ENCODE measurements around the gene ARID5B. TPM values are rescaled to one million over a fixed set of nuclear protein-coding genes. Genes with fewer than 3 reads are reported as not detected.

The ARID5B gene
- total and polyA plus RNA-seq, 2 donors (not counting 3 experiments of a cell fraction or from before 2014, with no cell fraction given), result 5.6 to 8.9 TPM

GRCh38 chr10:61965703-61966395 is 64.3 kb downstream of the ARID5B start:
- Histone ChIP-seq H3K4me3 (replicated peaks in 1 of 3; ENCODE audit: insufficient read depth in 1 of 3, low read depth in 1 of 3, low read length in 3 of 3) (no peak overlapping the region), H2AFZ (ENCODE audit: low read depth, low read length) (no peak overlapping the region), H4K20me1 (replicated peaks; ENCODE audit: control insufficient read depth, extremely low read depth, insufficient read depth, low read length) (no peaks in the 10 kb centered on the region), H3K4me1 (ENCODE audit: control insufficient read depth, extremely low read depth, insufficient read depth, low read length) (peaks cover 7% of the 10 kb centered on the region), H3K27me3 (ENCODE audit: control insufficient read depth in 2 of 2, insufficient read depth in 2 of 2, low read length in 2 of 2) (no peaks in the 10 kb centered on the region), H3K9ac (replicated peaks; ENCODE audit: extremely low read depth, insufficient read depth, low read length) (no peak overlapping the region), H3K79me2 (ENCODE audit: control insufficient read depth, insufficient read depth, low read length) (no peaks in the 10 kb centered on the region), H3K27ac (ENCODE audit: insufficient read depth, low read depth, low read length) (no peak overlapping the region), H3K9me1 (replicated peaks; ENCODE audit: control insufficient read depth, extremely low read depth, insufficient read depth, low read length) (no peaks in the 10 kb centered on the region), H3K9me3 (replicated peaks; ENCODE audit: control insufficient read depth, insufficient read depth, low read length) (no peaks in the 10 kb centered on the region), H3K4me2 (ENCODE audit: insufficient read depth, low read length) (no peak overlapping the region), H3K36me3 (ENCODE audit: control insufficient read depth in 2 of 2, extremely low read depth in 1 of 2, insufficient read depth in 2 of 2, low read length in 2 of 2) (no peaks in the 10 kb centered on the region)
- no TSS peak for BruUV-seq (replicated peaks)
- FAIRE-seq (no peak), DNase-seq (ENCODE audit: low read depth, low spot score) (no peak)
- TF ChIP-seq POLR2AphosphoS5 (IDR thresholded peaks at IDR 0.05; ENCODE audit: insufficient read depth, low read depth, low read length), result no peak
- TF ChIP-seq FOS (IDR thresholded peaks at IDR 0.05; ENCODE audit: borderline replicate concordance, insufficient read depth, low read length), result no peak
- no peak for TF ChIP-seq POLR2A (IDR thresholded peaks at IDR 0.05; ENCODE audit: low read depth, low read length)
- CTCF ChIA-PET, result interaction anchor here (1.0 to 1.4 kb wide), 2 partner anchors 9 to 69 kb away, joined by 3 read pairs; no protein-coding TSS in a partner anchor
- dilution Hi-C loops (cut with MboI; ENCODE audit: extremely low pct_ligation_motif_present, low sequenced_read_pairs), result no loop called here
- POLR2A ChIA-PET, result no interaction called here
- intact Hi-C loops (cut with micrococcal nuclease), result no loop called here

GRCh38 chr10:61967298-61967697 is 65.8 kb downstream of the ARID5B start:
- no peak overlapping the region for H3K4me3 ChIP-seq (replicated peaks in 1 of 3; ENCODE audit: insufficient read depth in 1 of 3, low read depth in 1 of 3, low read length in 3 of 3)
- H3K36me3 ChIP-seq (ENCODE audit: control insufficient read depth in 2 of 2, extremely low read depth in 1 of 2, insufficient read depth in 2 of 2, low read length in 2 of 2), result no peaks in the 10 kb centered on the region
- CTCF ChIA-PET, result interaction anchor here (0.6 to 1.4 kb wide), 3 partner anchors 26 to 887 kb away, joined by 3 read pairs; no protein-coding TSS in a partner anchor
- BruUV-seq (replicated peaks), result no TSS peak
- peaks cover 7% of the 10 kb centered on the region for H3K4me1 ChIP-seq (ENCODE audit: control insufficient read depth, extremely low read depth, insufficient read depth, low read length)
- no peak for TF ChIP-seq POLR2AphosphoS5 (IDR thresholded peaks at IDR 0.05; ENCODE audit: insufficient read depth, low read depth, low read length)
- TF ChIP-seq MYC (IDR thresholded peaks at IDR 0.05; ENCODE audit: low read depth, low read length), result no peak
- TF ChIP-seq MAX (IDR thresholded peaks at IDR 0.05; ENCODE audit: insufficient read depth, insufficient read length), result no peak
- TF ChIP-seq GATA2 (IDR thresholded peaks at IDR 0.05; ENCODE audit: insufficient read depth, insufficient read length, low read depth, low read length), result no peak
- TF ChIP-seq EZH2 (IDR thresholded peaks at IDR 0.05; ENCODE audit: borderline replicate concordance, low read depth, low read length, severe bottlenecking), result no peak
- TF ChIP-seq JUN (IDR thresholded peaks at IDR 0.05; ENCODE audit: borderline replicate concordance, insufficient read depth, insufficient read length, low read depth), result no peak
- no peak for TF ChIP-seq POLR2A (IDR thresholded peaks at IDR 0.05; ENCODE audit: low read depth, low read length)
- TF ChIP-seq CTCF (IDR thresholded peaks at IDR 0.05; ENCODE audit: extremely low read depth in 1 of 2, insufficient read depth in 1 of 2, low read depth in 1 of 2, low read length in 2 of 2), result no peak
- TF ChIP-seq FOS (IDR thresholded peaks at IDR 0.05; ENCODE audit: borderline replicate concordance, insufficient read depth, low read length), result no peak
- DNase-seq (ENCODE audit: low read depth, low spot score) (no peak), FAIRE-seq (no peak)
- no peak overlapping the region for H3K4me2 ChIP-seq (ENCODE audit: insufficient read depth, low read length)
- no peak overlapping the region for H3K9ac ChIP-seq (replicated peaks; ENCODE audit: extremely low read depth, insufficient read depth, low read length)
- H3K9me3 ChIP-seq (replicated peaks; ENCODE audit: control insufficient read depth, insufficient read depth, low read length), result no peaks in the 10 kb centered on the region
- no peak overlapping the region for H3K27ac ChIP-seq (ENCODE audit: insufficient read depth, low read depth, low read length)
- no peaks in the 10 kb centered on the region for H3K79me2 ChIP-seq (ENCODE audit: control insufficient read depth, insufficient read depth, low read length)
- H2AFZ ChIP-seq (ENCODE audit: low read depth, low read length), result no peak overlapping the region
- no peaks in the 10 kb centered on the region for H3K27me3 ChIP-seq (ENCODE audit: control insufficient read depth in 2 of 2, insufficient read depth in 2 of 2, low read length in 2 of 2)
- intact Hi-C loops (cut with micrococcal nuclease), result no loop called here
- no peaks in the 10 kb centered on the region for H4K20me1 ChIP-seq (replicated peaks; ENCODE audit: control insufficient read depth, extremely low read depth, insufficient read depth, low read length)
- POLR2A ChIA-PET, result no interaction called here
- dilution Hi-C loops (cut with MboI; ENCODE audit: extremely low pct_ligation_motif_present, low sequenced_read_pairs), result no loop called here
- H3K9me1 ChIP-seq (replicated peaks; ENCODE audit: control insufficient read depth, extremely low read depth, insufficient read depth, low read length), result no peaks in the 10 kb centered on the region

All from endothelial cell of umbilical vein (primary cell).